ENCODE data around the gene DUSP18. TPM values are rescaled to one million over a fixed set of nuclear protein-coding genes. Genes with fewer than 3 reads are reported as not detected.
"Not testable (repeated sequence)": the region's sequence is repeated elsewhere in the genome, so short reads cannot be mapped to it uniquely, and the experiment has no call there.

DUSP18 gene
- total and polyA plus RNA-seq, 2 experiments from 2014 or later: 9.5 to 12.4 TPM

DNA sequence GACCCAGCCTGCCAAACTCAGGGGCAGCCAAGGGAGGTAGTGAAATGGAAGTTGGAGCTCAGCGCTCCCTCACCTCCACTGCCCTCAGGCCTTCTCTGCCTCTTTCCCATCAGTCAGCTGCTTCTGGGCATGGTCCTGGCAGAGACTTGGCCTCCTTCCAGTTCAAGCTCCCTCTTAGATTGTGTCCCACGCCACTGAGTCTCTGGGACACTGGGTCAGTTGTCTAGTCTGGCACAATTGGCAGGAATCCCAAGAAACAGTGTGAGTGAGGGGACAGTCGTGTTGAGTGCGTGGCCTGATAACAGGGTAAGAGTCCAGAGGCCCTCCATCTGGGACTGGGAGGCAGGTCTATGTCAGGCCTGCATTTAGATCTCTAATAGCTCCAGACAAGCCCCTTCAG, 39.2 kb downstream of the DUSP18 start:
- WGBS, 2 experiments (ENCODE audit: low coverage in 1 of 2, low lambda C conversion rate in 2 of 2, missing lambda C conversion rate in 2 of 2): 54 to 92% methylated on average over 3 to 4 of the region's 4 CpGs
- Histone ChIP-seq H3K4me2 (ENCODE audit: unreplicated experiment) (no peak overlapping the region), H3K79me2 (ENCODE audit: insufficient read depth) (no peaks in the 10 kb centered on the region), H3F3A (ENCODE audit: insufficient read depth) (no peaks in the 10 kb centered on the region), H3K36me3 (ENCODE audit: low read depth) (no peaks in the 10 kb centered on the region), H3K4me3 (no peak overlapping the region), H3K27me3 (replicated peaks; ENCODE audit: insufficient read depth) (no peaks in the 10 kb centered on the region), H3K4me1 (ENCODE audit: insufficient read depth) (no peaks in the 10 kb centered on the region), H3K9me2 (ENCODE audit: insufficient read depth) (no peaks in the 10 kb centered on the region), H3K27ac (no peak overlapping the region), H3K9ac (no peak overlapping the region), H4K20me1 (ENCODE audit: insufficient read depth) (no peaks in the 10 kb centered on the region), H2AFZ (no peak overlapping the region), H3K9me3 (ENCODE audit: low read depth) (no peaks in the 10 kb centered on the region)
- in situ Hi-C loops (cut with MboI): no loop called here
- no peak for DNase-seq
- no peak for TF ChIP-seq EZH2phosphoT487 (IDR thresholded peaks at IDR 0.05; ENCODE audit: insufficient read depth, low read depth)
- TF ChIP-seq EZH2 (IDR thresholded peaks at IDR 0.05; ENCODE audit: insufficient read depth, poor library complexity, severe bottlenecking): no peak

DNA sequence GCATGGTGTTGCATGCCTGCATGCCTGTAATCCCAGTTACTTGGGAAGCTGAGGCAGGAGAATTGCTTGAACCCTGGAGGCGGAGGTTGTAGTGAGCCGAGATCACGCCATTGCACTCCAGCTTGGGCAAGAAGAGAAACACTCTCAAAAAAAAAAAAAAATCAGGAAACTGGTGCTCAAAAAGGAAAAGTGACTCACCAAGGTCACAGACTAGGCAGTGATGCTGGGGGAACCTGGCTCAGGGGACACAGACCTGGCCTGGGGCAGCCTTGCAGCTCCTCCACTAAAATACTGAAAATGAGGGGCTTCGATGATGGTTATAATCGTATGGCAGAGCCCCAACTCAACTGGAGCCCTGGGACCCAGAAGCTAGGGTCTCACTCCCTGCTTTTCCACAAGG, 40.2 kb downstream of the DUSP18 start:
- in situ Hi-C loops (cut with MboI): no loop called here

GRCh38 chr22:30626413-30626812, 41.3 kb downstream of the DUSP18 start:
- 60 to 68% methylated on average over 5 of the region's 5 CpGs for WGBS, 2 experiments (ENCODE audit: low coverage in 1 of 2, low lambda C conversion rate in 2 of 2, missing lambda C conversion rate in 2 of 2)
- no peaks in the 10 kb centered on the region for H3K79me2 ChIP-seq (ENCODE audit: insufficient read depth)
- H3K36me3 ChIP-seq (ENCODE audit: low read depth): no peaks in the 10 kb centered on the region
- H3F3A ChIP-seq (ENCODE audit: insufficient read depth): no peaks in the 10 kb centered on the region
- no peaks in the 10 kb centered on the region for H3K9me2 ChIP-seq (ENCODE audit: insufficient read depth)
- no peaks in the 10 kb centered on the region for H3K27me3 ChIP-seq (replicated peaks; ENCODE audit: insufficient read depth)
- H3K9me3 ChIP-seq (ENCODE audit: low read depth): no peaks in the 10 kb centered on the region
- TF ChIP-seq EZH2 (IDR thresholded peaks at IDR 0.05; ENCODE audit: insufficient read depth, poor library complexity, severe bottlenecking): no peak
- no peak for TF ChIP-seq EZH2phosphoT487 (IDR thresholded peaks at IDR 0.05; ENCODE audit: insufficient read depth, low read depth)
- no peaks in the 10 kb centered on the region for H4K20me1 ChIP-seq (ENCODE audit: insufficient read depth)
- no peak overlapping the region for H3K27ac ChIP-seq
- no peak overlapping the region for H3K4me2 ChIP-seq (ENCODE audit: unreplicated experiment)
- DNase-seq: no peak
- no peak overlapping the region for H2AFZ ChIP-seq
- no peaks in the 10 kb centered on the region for H3K4me1 ChIP-seq (ENCODE audit: insufficient read depth)
- H3K9ac ChIP-seq: no peak overlapping the region
- in situ Hi-C loops (cut with MboI): no loop called here
- H3K4me3 ChIP-seq: no peak overlapping the region

More for the DNA sequence above, 40.2 kb downstream of the DUSP18 start:
- TF ChIP-seq EZH2phosphoT487 (IDR thresholded peaks at IDR 0.05; ENCODE audit: insufficient read depth, low read depth): no peak
- TF ChIP-seq EZH2 (IDR thresholded peaks at IDR 0.05; ENCODE audit: insufficient read depth, poor library complexity, severe bottlenecking): no peak
- WGBS, 2 experiments (ENCODE audit: low coverage in 1 of 2, low lambda C conversion rate in 2 of 2, missing lambda C conversion rate in 2 of 2): 85% methylated on average over 4 to 5 of the region's 5 CpGs
- no peak overlapping the region for H3K4me3 ChIP-seq
- no peaks in the 10 kb centered on the region for H3K9me3 ChIP-seq (ENCODE audit: low read depth)
- no peaks in the 10 kb centered on the region for H3K27me3 ChIP-seq (replicated peaks; ENCODE audit: insufficient read depth)
- no peaks in the 10 kb centered on the region for H3K79me2 ChIP-seq (ENCODE audit: insufficient read depth)
- no peaks in the 10 kb centered on the region for H4K20me1 ChIP-seq (ENCODE audit: insufficient read depth)
- H2AFZ ChIP-seq: no peak overlapping the region
- H3K27ac ChIP-seq: no peak overlapping the region
- no peaks in the 10 kb centered on the region for H3K9me2 ChIP-seq (ENCODE audit: insufficient read depth)
- H3K4me1 ChIP-seq (ENCODE audit: insufficient read depth): no peaks in the 10 kb centered on the region
- no peak overlapping the region for H3K4me2 ChIP-seq (ENCODE audit: unreplicated experiment)
- no peak for DNase-seq
- H3K36me3 ChIP-seq (ENCODE audit: low read depth): no peaks in the 10 kb centered on the region
- no peak overlapping the region for H3K9ac ChIP-seq
- H3F3A ChIP-seq (ENCODE audit: insufficient read depth): no peaks in the 10 kb centered on the region

DNA sequence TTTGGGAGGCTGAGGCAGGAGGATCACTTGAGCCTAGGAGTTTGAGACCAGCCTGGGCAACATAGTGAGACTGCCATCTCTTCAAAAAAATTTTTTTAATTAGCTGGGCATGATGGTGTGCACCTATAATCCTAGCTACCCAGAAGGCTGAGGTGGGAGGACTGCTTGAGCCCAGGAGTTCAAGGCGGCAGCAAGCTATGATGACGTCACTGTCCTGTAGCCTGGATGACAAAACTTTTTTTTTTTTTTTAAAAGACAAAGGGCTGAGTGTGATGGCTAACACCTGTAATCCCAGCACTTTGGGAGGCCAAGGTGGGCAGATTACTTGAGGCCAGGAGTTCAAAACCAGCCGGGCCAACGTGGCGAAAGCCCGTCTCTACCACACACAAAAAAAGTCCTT, 47.8 kb downstream of the DUSP18 start:
- H3K4me1 ChIP-seq (ENCODE audit: insufficient read depth); H4K20me1 ChIP-seq (ENCODE audit: insufficient read depth); H3K27ac ChIP-seq; H3K9me3 ChIP-seq (ENCODE audit: low read depth); H3K9ac ChIP-seq; H3K4me2 ChIP-seq (ENCODE audit: unreplicated experiment); in situ Hi-C loops (cut with MboI); H3F3A ChIP-seq (ENCODE audit: insufficient read depth); H3K79me2 ChIP-seq (ENCODE audit: insufficient read depth); DNase-seq; H3K9me2 ChIP-seq (ENCODE audit: insufficient read depth); H2AFZ ChIP-seq; H3K4me3 ChIP-seq; H3K27me3 ChIP-seq (replicated peaks; ENCODE audit: insufficient read depth); H3K36me3 ChIP-seq (ENCODE audit: low read depth): not testable (repeated sequence)
- WGBS, 2 experiments (ENCODE audit: low coverage in 1 of 2, low lambda C conversion rate in 2 of 2, missing lambda C conversion rate in 2 of 2): 88 to 97% methylated on average over 6 of the region's 6 CpGs

DNA sequence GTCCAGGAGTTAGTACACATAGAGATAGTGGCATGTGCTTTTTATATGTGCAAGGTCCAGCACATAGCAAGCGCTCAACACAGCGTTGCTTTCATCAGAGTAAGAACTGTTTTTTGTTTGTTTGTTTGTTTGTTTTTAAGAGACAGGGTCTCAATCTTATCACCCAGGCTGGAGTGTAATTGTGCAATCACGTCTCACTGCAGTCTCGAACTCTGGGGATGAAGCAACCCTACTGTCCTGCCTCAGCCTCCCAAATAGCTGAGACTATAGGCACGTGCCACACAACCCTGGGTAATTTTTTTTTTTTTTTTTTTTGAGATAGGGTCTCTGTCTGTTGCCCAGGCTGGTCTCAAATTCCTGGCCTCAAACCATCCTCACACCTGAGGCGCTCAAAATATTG, 49.9 kb downstream of the DUSP18 start:
- Histone ChIP-seq H3K4me2 (ENCODE audit: unreplicated experiment) (no peak overlapping the region), H3K27me3 (replicated peaks; ENCODE audit: insufficient read depth) (no peaks in the 10 kb centered on the region), H3K79me2 (ENCODE audit: insufficient read depth) (no peaks in the 10 kb centered on the region), H3K36me3 (ENCODE audit: low read depth) (no peaks in the 10 kb centered on the region), H3K4me1 (ENCODE audit: insufficient read depth) (no peaks in the 10 kb centered on the region), H3K9me3 (ENCODE audit: low read depth) (no peaks in the 10 kb centered on the region), H2AFZ (no peak overlapping the region), H3K9me2 (ENCODE audit: insufficient read depth) (no peaks in the 10 kb centered on the region), H3K9ac (no peak overlapping the region), H3K4me3 (no peak overlapping the region), H3K27ac (no peak overlapping the region), H3F3A (ENCODE audit: insufficient read depth) (no peaks in the 10 kb centered on the region), H4K20me1 (ENCODE audit: insufficient read depth) (no peaks in the 10 kb centered on the region)
- in situ Hi-C loops (cut with MboI): no loop called here
- no peak for DNase-seq
- TF ChIP-seq EZH2phosphoT487 (IDR thresholded peaks at IDR 0.05; ENCODE audit: insufficient read depth, low read depth): no peak
- no peak for TF ChIP-seq EZH2 (IDR thresholded peaks at IDR 0.05; ENCODE audit: insufficient read depth, poor library complexity, severe bottlenecking)
- WGBS, 2 experiments (ENCODE audit: low coverage in 1 of 2, low lambda C conversion rate in 2 of 2, missing lambda C conversion rate in 2 of 2): 85 to 88% methylated on average over 6 of the region's 6 CpGs
